HG03280 (cell line): ENCODE results near the gene SERPINI1.
A peak's percentile ranks its signal among the peaks of the same experiment; 100 is the strongest.

ENCODE experiments used
- ATAC-seq: cut with Tn5 transposase; IDR thresholded peaks from one replicate; pipeline ENCODE4 v1.9.1; 2021; ENCODE audit warnings: mild to moderate bottlenecking, moderate library complexity; ENCODE audit not compliant: unreplicated experiment

Gene SERPINI1

GRCh38 chr3:167735233-167736138 lies at the start of gene SERPINI1:
Gene SERPINI1, plus strand, starts transcription at chr3:167735721. Its CDS starts 53,408 bp downstream, at chr3:167789129.
- peak; percentile 59 for ATAC-seq

GRCh38 chr3:167691366-167691765 lies 44.2 kb upstream of the SERPINI1 start:
- peak; percentile 100 for ATAC-seq

- no peak for ATAC-seq
Measured at GRCh38 chr3:167694121-167694520, 41.4 kb upstream of the SERPINI1 start.

GRCh38 chr3:167700046-167700445 lies 35.5 kb upstream of the SERPINI1 start:
- ATAC-seq: no peak

GRCh38 chr3:167700926-167701325 lies 34.6 kb upstream of the SERPINI1 start:
- no peak for ATAC-seq

- no peak for ATAC-seq
Measured at GRCh38 chr3:167705840-167706239, 29.7 kb upstream of the SERPINI1 start.

- no peak for ATAC-seq
Measured at GRCh38 chr3:167709690-167710089, 25.8 kb upstream of the SERPINI1 start.

GRCh38 chr3:167710552-167710951 lies 25.0 kb upstream of the SERPINI1 start:
- no peak for ATAC-seq

- ATAC-seq: no peak
Measured at GRCh38 chr3:167711439-167711838, 24.1 kb upstream of the SERPINI1 start.

- no peak for ATAC-seq
Measured at GRCh38 chr3:167712445-167712844, 23.1 kb upstream of the SERPINI1 start.

- no peak for ATAC-seq
Measured at GRCh38 chr3:167714871-167715270, 20.6 kb upstream of the SERPINI1 start.

- ATAC-seq: no peak
Measured at GRCh38 chr3:167716920-167717319, 18.6 kb upstream of the SERPINI1 start.

- ATAC-seq: no peak
Measured at GRCh38 chr3:167718582-167718981, 16.9 kb upstream of the SERPINI1 start.

GRCh38 chr3:167723025-167723512 lies 12.5 kb upstream of the SERPINI1 start:
- ATAC-seq: no peak

- no peak for ATAC-seq
Measured at GRCh38 chr3:167723872-167724271, 11.6 kb upstream of the SERPINI1 start.

- ATAC-seq: no peak
Measured at GRCh38 chr3:167728176-167728575, 7.3 kb upstream of the SERPINI1 start.

GRCh38 chr3:167728632-167729323 lies 6.7 kb upstream of the SERPINI1 start:
- no peak for ATAC-seq

- no peak for ATAC-seq
Measured at GRCh38 chr3:167729591-167729990, 5.9 kb upstream of the SERPINI1 start.

GRCh38 chr3:167731393-167731792 lies 4.1 kb upstream of the SERPINI1 start:
- no peak for ATAC-seq

GRCh38 chr3:167732313-167733065 lies 3.0 kb upstream of the SERPINI1 start:
- no peak for ATAC-seq

GRCh38 chr3:167733961-167734497 lies 1.5 kb upstream of the SERPINI1 start:
- ATAC-seq: no peak
